ENCODE results near the gene BIN1.

DNA sequence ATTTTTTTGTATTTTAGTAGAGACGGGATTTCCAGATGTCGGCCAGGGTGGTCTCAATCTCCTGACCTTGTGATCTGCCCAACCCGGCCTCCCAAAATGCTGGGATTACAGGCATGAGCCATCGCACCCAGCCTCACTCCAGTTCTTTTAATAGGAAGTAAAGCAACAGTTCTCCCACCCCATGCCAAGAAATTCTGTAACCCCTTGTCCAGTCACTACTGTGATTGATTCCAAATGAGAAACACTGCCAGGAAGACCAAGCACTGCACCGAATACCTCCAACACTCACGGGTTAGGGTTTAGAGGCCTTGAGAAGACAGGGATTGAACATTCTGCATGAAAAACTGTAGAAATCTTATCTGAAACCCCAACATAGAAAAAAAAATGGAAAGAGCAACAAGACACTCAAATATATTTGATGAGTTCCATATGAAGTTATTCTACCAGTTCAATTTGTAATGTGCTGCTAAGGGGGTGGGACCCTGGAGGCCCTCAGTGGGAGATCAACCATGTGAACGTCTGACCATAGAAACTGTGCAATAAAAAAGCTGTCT, 48.2 kb upstream of the BIN1 start:
- TF ChIP-seq CTCF (conservative IDR thresholded peaks at IDR 0.05; ENCODE audit: low read length) (no peak), EZH2phosphoT487 (IDR thresholded peaks at IDR 0.05; ENCODE audit: borderline replicate concordance, low read depth, low read length) (no peak)
